ENCODE data around the gene UGT3A2. TPM values are rescaled to one million over a fixed set of nuclear protein-coding genes. Genes with fewer than 3 reads are reported as not detected.

UGT3A2 gene
- total RNA-seq, 2 experiments from 2014 or later, result 0.15 to 0.18 TPM

DNA sequence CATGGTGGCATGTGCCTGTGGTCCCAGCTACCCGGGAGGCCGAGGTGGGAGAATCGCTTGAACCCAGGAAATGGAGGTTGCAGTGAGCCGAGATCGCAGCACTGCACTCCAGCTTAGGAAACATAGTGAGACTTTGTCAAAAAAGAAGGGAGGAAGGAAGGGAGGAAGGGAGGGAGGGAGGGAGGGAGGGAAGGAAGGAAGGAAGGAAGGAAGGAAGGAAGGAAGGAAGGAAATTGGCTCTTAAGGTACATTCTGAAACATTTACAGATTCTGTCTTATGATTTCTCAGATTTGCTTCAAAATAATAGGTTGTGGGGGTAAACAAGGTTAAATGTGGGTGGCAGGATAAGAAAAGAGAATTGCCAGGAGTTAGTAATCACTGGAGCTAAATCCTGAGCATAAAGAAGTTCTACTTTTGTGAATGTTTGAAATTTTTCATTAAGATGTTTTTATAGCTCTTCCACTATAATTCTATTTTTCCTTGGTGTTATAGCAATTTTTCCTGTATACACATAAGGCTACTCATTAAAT lies 2.1 kb upstream of the UGT3A2 start:
- Mint-ChIP-seq H3K9me3 (no peaks in the 10 kb centered on the region), H3K36me3 (ENCODE audit: low read depth) (no peaks in the 10 kb centered on the region), H3K4me1 (peaks cover 16% of the 10 kb centered on the region), H3K27ac (no peak overlapping the region), H3K4me3 (no peak overlapping the region), H3K27me3 (peaks cover 40% of the 10 kb centered on the region)
- ChIA-PET CTCF (interaction anchor here (1.3 kb wide), 1 partner anchor 11 kb away, joined by 7 read pairs; no protein-coding TSS in a partner anchor), POLR2A (no interaction called here)
- DNase-seq, result no peak

DNA sequence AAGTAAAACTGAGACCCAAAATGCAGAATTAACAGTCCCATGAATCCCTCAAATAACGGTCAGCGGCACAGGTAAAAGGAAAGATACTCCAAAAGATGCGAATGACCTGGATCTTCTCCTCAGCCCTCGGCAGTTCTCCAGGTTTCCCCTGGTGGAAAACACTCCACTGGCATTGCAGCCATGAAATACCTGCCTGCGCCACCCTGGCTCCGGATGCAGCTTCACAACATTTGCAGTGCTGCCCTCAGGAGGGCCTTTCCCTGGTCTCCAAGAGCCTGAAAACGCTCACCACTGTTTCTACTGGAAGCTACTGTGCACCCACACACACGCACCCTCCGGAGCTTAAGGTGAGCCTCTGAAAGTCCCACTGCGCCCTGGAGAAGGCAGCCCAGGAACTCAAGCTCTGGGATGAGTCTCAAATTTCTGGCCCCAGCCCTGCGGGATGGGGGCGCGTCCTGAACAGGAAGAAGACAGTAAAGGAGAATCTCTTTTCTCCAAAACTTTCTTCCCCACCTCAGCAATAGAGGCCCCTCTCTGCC lies 612 bp downstream of the UGT3A2 start:
- peaks cover 38% of the 10 kb centered on the region for H3K27me3 Mint-ChIP-seq
- no peak overlapping the region for H3K27ac Mint-ChIP-seq
- POLR2A ChIA-PET, result no interaction called here
- peaks cover 5% of the 10 kb centered on the region for H3K4me1 Mint-ChIP-seq
- H3K4me3 Mint-ChIP-seq, result no peak overlapping the region
- no peaks in the 10 kb centered on the region for H3K36me3 Mint-ChIP-seq (ENCODE audit: low read depth)
- DNase-seq, result no peak
- CTCF ChIA-PET, result interaction anchor here (3.4 kb wide), 1 partner anchor 13 kb away, joined by 16 read pairs; no protein-coding TSS in a partner anchor
- no peaks in the 10 kb centered on the region for H3K9me3 Mint-ChIP-seq

DNA sequence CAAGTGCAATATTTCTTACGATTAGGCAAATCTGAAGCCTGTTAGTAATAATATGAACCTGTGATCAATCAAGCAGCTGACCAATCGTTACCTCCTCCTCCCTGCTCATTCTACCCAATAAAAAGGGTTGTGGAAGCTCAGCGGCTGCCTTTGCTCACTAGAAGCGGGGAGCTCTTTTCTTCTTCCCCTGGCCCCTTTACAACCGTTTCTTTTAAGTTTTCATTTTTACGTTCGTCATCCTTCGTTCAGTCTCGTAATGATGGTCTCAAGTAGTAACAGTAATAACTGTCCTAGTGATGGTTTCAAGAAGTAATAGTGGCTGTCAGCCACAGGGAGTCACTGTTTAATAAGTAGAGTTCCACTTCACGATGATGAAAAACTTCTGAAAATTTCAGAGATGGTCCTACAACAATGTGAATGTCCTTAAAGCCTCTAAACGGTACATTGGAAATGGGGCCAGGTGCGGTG lies 6.2 kb downstream of the UGT3A2 start:
- POLR2A ChIA-PET, result no interaction called here
- Mint-ChIP-seq H3K4me3 (no peak overlapping the region), H3K27ac (no peak overlapping the region), H3K9me3 (no peaks in the 10 kb centered on the region), H3K4me1 (peaks cover 2% of the 10 kb centered on the region), H3K36me3 (ENCODE audit: low read depth) (no peaks in the 10 kb centered on the region), H3K27me3 (peaks cover 28% of the 10 kb centered on the region)
- DNase-seq, result no peak
- CTCF ChIA-PET, result no interaction called here

DNA sequence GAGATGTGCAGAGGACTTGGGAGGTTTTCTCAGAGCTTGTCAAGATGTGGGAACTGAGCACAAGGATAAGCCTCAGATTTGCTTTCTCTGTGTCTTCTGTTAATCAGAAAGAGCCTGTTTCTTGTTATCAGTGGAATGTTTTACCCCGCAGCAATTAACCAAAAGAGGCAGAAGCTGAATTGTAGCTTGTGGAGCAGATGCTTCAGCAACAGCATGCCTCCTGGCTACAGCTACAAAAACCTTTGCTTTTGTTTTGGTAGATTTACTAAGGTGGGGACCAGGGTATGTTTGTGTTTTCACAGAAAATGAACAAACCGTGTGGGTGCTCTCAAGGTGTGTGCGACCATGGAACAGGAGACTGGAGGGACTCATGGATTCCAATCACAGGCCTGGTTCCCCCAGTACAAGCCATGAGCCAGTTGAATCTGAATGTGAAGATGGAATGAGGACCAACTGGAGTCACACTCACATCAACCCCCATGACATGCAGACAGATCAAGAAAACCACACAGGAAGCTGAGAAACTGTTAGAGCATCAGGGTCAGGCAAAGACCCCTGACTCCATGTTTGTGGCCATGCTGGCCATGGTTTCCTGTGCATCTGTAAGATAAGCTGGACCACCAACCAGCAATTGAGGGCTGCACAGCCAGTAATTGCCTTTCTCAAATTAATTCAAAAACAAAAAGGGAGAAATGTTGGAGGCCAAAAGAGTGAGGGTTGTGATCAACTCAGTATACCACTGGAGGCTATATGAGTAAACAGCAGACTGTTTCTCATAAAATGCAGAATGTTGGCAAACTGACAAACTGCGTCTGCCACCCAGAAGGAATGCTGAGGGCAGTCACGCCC lies 6.9 kb downstream of the UGT3A2 start:
- ChIA-PET CTCF (no interaction called here), POLR2A (no interaction called here)
- no peaks in the 10 kb centered on the region for H3K9me3 Mint-ChIP-seq
- H3K4me1 Mint-ChIP-seq, result peaks cover 2% of the 10 kb centered on the region
- H3K4me3 Mint-ChIP-seq, result no peak overlapping the region
- peaks cover 24% of the 10 kb centered on the region for H3K27me3 Mint-ChIP-seq
- DNase-seq, result no peak
- no peaks in the 10 kb centered on the region for H3K36me3 Mint-ChIP-seq (ENCODE audit: low read depth)
- H3K27ac Mint-ChIP-seq, result no peak overlapping the region

DNA sequence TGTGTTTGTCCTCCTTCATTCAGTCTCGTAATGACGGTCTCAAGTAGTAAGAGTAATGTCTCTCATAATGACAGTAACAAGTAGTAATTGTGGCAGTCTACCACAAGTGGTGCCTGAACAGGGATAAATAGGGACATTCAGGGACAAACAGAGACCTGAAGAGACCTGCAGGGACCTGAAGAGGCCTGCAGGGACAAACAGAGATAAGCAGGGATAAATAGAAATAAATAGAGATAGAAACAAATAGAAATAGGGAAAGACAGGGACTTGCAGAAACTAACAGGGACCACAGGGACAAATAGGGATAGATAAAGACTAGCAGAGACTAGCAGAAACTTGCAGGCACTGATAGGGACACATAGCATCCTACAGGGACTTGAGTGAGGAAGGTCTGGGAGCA lies 7.9 kb downstream of the UGT3A2 start:
- Mint-ChIP-seq H3K4me1 (peaks cover 2% of the 10 kb centered on the region), H3K4me3 (no peak overlapping the region), H3K36me3 (ENCODE audit: low read depth) (no peaks in the 10 kb centered on the region), H3K9me3 (no peaks in the 10 kb centered on the region), H3K27me3 (peaks cover 23% of the 10 kb centered on the region), H3K27ac (no peak overlapping the region)
- CTCF ChIA-PET, result no interaction called here
- no peak for DNase-seq
- POLR2A ChIA-PET, result no interaction called here

DNA sequence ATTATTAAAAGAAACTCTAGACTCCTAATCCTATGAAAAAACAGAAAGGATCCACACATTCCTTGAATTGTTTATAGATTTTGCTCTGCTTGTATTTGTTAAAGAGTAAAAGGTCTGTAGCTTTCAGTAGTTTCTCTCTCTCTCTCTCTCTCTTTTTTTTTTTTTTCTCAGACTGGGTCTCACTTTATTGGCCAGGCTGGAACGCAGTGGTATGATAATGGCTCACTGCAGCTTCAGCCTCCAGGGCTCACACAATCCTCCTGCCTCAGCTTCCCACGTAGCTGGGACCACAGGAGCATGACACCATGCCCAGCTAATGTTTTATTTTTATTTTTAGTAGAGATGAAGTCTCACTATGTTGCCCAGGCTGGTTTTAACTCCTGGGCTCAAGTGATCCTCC lies 9.3 kb downstream of the UGT3A2 start:
- ChIA-PET POLR2A (no interaction called here), CTCF (no interaction called here)
- Mint-ChIP-seq H3K4me3 (no peak overlapping the region), H3K36me3 (ENCODE audit: low read depth) (no peaks in the 10 kb centered on the region), H3K4me1 (peaks cover 2% of the 10 kb centered on the region), H3K9me3 (no peaks in the 10 kb centered on the region), H3K27ac (no peak overlapping the region), H3K27me3 (peaks cover 31% of the 10 kb centered on the region)
- no peak for DNase-seq

DNA sequence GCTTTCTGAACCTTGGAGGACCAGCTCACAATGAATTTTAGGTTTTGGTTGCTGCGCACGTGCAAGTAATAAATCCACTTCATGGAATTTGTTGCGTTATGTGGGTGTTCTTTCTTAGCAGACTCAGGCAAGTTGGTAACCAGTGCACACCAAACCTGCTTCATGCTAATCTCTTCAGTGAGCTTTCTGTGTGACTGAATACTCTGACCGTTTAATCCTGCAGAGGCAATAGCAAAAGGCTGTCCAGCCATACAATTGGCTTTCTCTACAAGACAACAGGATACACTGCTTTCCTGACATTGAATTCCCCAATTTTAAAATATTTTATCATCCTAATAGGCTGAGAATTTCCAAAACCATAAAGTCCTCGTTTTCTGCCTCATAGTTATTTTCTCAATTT lies 10.3 kb downstream of the UGT3A2 start:
- CTCF ChIA-PET, result no interaction called here
- H3K27ac Mint-ChIP-seq, result no peak overlapping the region
- no peaks in the 10 kb centered on the region for H3K9me3 Mint-ChIP-seq
- POLR2A ChIA-PET, result no interaction called here
- no peak for DNase-seq
- no peaks in the 10 kb centered on the region for H3K36me3 Mint-ChIP-seq (ENCODE audit: low read depth)
- H3K4me1 Mint-ChIP-seq, result peaks cover 2% of the 10 kb centered on the region
- peaks cover 33% of the 10 kb centered on the region for H3K27me3 Mint-ChIP-seq
- no peak overlapping the region for H3K4me3 Mint-ChIP-seq

DNA sequence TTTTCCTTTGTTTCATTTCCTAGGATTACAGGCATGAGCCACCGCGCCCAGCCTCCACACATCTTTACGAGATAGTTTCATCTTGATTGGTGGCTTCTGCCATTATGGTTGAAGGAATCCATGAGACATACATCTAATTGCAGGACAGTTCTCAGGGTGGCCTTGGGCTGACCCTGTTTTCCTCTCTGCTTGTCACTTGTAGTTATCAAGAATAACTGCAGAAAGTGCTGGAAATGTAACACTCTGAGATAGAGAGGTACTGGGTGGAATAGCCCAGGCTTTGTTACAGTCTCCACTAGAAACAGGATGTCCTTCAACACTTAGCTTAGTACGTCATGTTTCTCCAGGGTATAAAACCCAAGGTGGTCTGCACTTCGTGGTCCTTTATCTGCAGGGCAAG lies 10.7 kb downstream of the UGT3A2 start:
- Mint-ChIP-seq H3K27ac (no peak overlapping the region), H3K9me3 (no peaks in the 10 kb centered on the region), H3K27me3 (peaks cover 33% of the 10 kb centered on the region), H3K36me3 (ENCODE audit: low read depth) (no peaks in the 10 kb centered on the region), H3K4me3 (no peak overlapping the region), H3K4me1 (peaks cover 2% of the 10 kb centered on the region)
- ChIA-PET POLR2A (no interaction called here), CTCF (no interaction called here)
- no peak for DNase-seq

DNA sequence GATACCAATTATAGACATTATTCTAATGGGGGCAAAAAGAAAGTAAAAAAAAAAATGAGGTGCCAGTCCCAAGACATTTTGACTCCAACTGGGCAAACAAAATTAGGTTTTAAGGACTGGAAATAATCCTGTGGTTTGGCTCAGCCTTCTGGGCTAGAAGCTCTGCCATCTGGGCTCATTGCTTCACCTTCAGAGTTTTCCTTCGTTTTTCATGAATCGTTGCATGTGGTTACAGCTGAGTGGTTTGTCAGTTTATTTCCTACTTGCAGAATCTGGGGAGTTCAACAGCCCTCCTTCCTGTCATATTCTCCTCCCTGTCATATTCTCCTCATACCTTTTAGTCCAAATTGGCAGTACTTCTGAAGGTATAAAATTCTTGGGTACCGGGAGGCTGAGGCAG lies 12.0 kb downstream of the UGT3A2 start:
- POLR2A ChIA-PET, result no interaction called here
- DNase-seq, result no peak
- Mint-ChIP-seq H3K27me3 (peaks cover 34% of the 10 kb centered on the region), H3K36me3 (ENCODE audit: low read depth) (no peaks in the 10 kb centered on the region), H3K27ac (no peak overlapping the region), H3K4me3 (no peak overlapping the region), H3K4me1 (no peaks in the 10 kb centered on the region), H3K9me3 (no peaks in the 10 kb centered on the region)
- CTCF ChIA-PET, result interaction anchor here (0.6 kb wide), 1 partner anchor 18 kb away, joined by 3 read pairs; no protein-coding TSS in a partner anchor

DNA sequence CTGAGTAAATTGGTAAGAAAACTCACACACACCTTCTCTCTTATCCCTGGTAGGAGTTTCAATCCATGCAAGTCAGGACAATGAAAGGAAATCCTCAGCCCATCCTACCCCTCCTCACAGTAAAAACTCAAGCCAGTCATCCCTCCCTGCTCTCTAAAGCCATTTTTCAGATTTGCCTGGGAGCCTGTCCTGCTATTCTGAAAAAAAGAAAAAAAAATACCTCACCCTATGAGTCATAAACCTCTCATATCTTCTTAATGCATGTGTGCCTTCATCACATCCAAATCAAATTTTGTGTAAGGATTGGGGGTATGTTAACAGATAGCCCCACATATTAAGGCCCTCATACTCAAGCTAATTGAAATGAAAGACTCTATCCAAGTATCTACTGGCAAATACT lies 14.1 kb downstream of the UGT3A2 start:
- H3K4me1 Mint-ChIP-seq, result no peaks in the 10 kb centered on the region
- peaks cover 28% of the 10 kb centered on the region for H3K27me3 Mint-ChIP-seq
- no peak overlapping the region for H3K4me3 Mint-ChIP-seq
- no peaks in the 10 kb centered on the region for H3K9me3 Mint-ChIP-seq
- DNase-seq, result no peak
- ChIA-PET CTCF (no interaction called here), POLR2A (no interaction called here)
- H3K27ac Mint-ChIP-seq, result no peak overlapping the region
- no peaks in the 10 kb centered on the region for H3K36me3 Mint-ChIP-seq (ENCODE audit: low read depth)

DNA sequence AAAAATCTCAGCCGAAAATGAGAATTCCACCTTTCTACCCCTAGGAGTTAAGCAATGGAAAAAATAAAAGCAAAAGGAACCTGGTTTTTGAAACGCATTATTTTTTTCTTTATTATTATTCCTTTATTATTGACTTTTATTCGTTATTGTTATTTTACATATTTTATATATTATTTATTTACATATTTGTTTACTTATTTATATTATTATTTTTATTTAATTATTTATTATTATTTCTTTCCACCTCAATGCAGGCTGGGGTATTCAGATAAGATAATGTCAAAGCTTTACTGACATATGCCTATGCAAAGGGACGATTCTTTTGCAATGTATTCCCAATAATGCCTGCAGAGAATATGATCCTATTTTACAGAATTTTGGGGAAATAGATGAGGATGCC lies 16.7 kb downstream of the UGT3A2 start:
- H3K9me3 Mint-ChIP-seq, result no peaks in the 10 kb centered on the region
- H3K27me3 Mint-ChIP-seq, result peaks cover 19% of the 10 kb centered on the region
- H3K36me3 Mint-ChIP-seq (ENCODE audit: low read depth), result no peaks in the 10 kb centered on the region
- no peak overlapping the region for H3K27ac Mint-ChIP-seq
- ChIA-PET POLR2A (no interaction called here), CTCF (interaction anchor here (0.8 kb wide), 1 partner anchor 72 kb away, joined by 3 read pairs; no protein-coding TSS in a partner anchor)
- no peak for DNase-seq
- H3K4me1 Mint-ChIP-seq, result no peaks in the 10 kb centered on the region
- H3K4me3 Mint-ChIP-seq, result no peak overlapping the region

DNA sequence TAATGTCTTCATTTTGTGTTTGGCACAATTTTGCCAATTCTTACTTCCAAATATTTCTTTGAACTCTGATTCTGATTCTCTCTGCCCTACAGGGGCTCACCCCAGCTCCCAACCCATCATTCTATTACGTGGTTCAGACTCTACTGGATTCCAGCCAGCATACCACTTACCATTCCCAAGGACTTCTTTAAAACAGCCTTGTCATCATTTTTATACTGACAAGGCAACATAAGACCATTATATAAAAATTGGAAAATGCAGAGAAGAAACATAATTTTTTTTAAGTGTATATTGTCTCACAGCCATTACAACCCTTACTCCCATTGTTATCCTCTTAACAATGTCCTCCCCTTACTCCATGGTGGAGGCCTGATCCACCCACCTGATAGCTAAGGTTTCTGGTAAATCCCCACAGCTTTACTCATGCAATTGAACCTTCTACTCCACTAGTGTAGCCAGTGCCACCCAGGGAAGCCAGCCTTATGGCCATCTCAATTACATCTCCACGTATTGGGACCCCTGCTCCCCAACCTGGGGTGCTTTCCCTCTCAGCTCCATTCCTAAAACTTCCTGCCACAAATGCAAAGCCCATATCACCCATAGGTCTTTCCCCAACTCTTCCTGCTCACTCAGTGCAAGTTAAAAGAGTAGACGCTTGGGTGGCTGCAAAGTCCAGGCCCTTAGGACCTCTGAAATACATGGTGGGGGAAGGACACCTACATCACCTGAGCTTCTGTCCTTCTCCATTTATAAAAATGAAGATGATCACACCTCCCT lies 19.1 kb downstream of the UGT3A2 start:
- ChIA-PET CTCF (no interaction called here), POLR2A (no interaction called here)
- no peaks in the 10 kb centered on the region for H3K9me3 Mint-ChIP-seq
- DNase-seq, result no peak
- H3K27me3 Mint-ChIP-seq, result peaks cover 15% of the 10 kb centered on the region
- H3K36me3 Mint-ChIP-seq (ENCODE audit: low read depth), result no peaks in the 10 kb centered on the region
- no peak overlapping the region for H3K4me3 Mint-ChIP-seq
- H3K4me1 Mint-ChIP-seq, result no peaks in the 10 kb centered on the region
- no peak overlapping the region for H3K27ac Mint-ChIP-seq

DNA sequence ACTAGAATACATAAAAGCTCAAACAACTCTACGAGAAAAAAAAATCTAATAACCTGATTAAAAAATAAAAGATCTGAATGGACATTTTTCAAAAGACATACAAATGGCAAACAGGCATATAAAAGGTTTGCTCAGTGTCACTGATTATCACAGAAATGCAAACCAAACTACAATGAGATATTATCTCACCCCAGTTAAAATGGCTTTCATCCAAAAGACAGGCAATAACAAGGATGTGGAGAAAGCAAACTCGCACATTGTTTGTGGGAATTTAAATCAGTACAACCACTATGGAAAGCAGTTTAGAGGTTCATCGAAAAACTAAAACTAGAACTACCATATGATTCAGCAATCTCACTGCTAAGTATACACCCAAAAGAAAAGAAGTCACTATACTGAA lies 20.8 kb downstream of the UGT3A2 start:
- Mint-ChIP-seq H3K9me3 (no peaks in the 10 kb centered on the region), H3K4me3 (no peak overlapping the region), H3K4me1 (no peaks in the 10 kb centered on the region), H3K27me3 (peaks cover 16% of the 10 kb centered on the region), H3K36me3 (ENCODE audit: low read depth) (no peaks in the 10 kb centered on the region), H3K27ac (no peak overlapping the region)
- CTCF ChIA-PET, result interaction anchor here (1.9 kb wide), 1 partner anchor 33 kb away, joined by 6 read pairs; no protein-coding TSS in a partner anchor
- POLR2A ChIA-PET, result no interaction called here
- no peak for DNase-seq

All from activated CD4-positive, alpha-beta memory T cell treated with anti-CD3 and anti-CD28 coated beads, Interleukin-2, amount 10 ng/mL, durations not matched to agents 7 days and 5 days (primary cell).